ENCODE results near the gene SENP6.

DNA sequence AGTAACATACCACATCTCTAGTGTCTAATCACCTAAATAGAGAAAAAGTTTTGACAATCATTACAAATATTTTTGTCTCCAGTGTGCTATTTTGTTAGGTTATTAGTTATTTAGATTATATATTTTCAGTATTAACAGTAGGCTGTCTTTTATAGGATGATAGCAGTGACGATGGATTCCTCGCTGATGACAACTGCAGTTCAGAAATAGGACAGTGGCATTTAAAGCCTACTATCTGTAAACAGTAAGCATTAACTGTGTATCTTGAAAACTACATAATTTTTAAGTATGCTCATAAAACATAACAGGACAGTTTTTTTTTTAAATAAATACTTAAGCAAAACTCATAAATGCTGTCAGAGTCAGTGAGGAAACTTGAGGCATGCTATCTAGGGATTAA, 109.5 kb downstream of the SENP6 start:
- TF ChIP-seq, protein P1, sequence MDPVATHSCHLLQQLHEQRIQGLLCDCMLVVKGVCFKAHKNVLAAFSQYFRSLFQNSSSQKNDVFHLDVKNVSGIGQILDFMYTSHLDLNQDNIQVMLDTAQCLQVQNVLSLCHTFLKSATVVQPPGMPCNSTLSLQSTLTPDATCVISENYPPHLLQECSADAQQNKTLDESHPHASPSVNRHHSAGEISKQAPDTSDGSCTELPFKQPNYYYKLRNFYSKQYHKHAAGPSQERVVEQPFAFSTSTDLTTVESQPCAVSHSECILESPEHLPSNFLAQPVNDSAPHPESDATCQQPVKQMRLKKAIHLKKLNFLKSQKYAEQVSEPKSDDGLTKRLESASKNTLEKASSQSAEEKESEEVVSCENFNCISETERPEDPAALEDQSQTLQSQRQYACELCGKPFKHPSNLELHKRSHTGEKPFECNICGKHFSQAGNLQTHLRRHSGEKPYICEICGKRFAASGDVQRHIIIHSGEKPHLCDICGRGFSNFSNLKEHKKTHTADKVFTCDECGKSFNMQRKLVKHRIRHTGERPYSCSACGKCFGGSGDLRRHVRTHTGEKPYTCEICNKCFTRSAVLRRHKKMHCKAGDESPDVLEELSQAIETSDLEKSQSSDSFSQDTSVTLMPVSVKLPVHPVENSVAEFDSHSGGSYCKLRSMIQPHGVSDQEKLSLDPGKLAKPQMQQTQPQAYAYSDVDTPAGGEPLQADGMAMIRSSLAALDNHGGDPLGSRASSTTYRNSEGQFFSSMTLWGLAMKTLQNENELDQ (tag by site-specific recombination; IDR thresholded peaks at IDR 0.05; ENCODE audit: low read depth): no peak
- TF ChIP-seq, protein P2, sequence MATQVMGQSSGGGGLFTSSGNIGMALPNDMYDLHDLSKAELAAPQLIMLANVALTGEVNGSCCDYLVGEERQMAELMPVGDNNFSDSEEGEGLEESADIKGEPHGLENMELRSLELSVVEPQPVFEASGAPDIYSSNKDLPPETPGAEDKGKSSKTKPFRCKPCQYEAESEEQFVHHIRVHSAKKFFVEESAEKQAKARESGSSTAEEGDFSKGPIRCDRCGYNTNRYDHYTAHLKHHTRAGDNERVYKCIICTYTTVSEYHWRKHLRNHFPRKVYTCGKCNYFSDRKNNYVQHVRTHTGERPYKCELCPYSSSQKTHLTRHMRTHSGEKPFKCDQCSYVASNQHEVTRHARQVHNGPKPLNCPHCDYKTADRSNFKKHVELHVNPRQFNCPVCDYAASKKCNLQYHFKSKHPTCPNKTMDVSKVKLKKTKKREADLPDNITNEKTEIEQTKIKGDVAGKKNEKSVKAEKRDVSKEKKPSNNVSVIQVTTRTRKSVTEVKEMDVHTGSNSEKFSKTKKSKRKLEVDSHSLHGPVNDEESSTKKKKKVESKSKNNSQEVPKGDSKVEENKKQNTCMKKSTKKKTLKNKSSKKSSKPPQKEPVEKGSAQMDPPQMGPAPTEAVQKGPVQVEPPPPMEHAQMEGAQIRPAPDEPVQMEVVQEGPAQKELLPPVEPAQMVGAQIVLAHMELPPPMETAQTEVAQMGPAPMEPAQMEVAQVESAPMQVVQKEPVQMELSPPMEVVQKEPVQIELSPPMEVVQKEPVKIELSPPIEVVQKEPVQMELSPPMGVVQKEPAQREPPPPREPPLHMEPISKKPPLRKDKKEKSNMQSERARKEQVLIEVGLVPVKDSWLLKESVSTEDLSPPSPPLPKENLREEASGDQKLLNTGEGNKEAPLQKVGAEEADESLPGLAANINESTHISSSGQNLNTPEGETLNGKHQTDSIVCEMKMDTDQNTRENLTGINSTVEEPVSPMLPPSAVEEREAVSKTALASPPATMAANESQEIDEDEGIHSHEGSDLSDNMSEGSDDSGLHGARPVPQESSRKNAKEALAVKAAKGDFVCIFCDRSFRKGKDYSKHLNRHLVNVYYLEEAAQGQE (tag by site-specific recombination; IDR thresholded peaks at IDR 0.05): no peak
- TF ChIP-seq ZNF24 (tag by site-specific recombination; IDR thresholded peaks at IDR 0.05): no peak
- TF ChIP-seq TRIM28 (IDR thresholded peaks at IDR 0.05; ENCODE audit: borderline replicate concordance, low read length): no peak
- TF ChIP-seq, protein P3, sequence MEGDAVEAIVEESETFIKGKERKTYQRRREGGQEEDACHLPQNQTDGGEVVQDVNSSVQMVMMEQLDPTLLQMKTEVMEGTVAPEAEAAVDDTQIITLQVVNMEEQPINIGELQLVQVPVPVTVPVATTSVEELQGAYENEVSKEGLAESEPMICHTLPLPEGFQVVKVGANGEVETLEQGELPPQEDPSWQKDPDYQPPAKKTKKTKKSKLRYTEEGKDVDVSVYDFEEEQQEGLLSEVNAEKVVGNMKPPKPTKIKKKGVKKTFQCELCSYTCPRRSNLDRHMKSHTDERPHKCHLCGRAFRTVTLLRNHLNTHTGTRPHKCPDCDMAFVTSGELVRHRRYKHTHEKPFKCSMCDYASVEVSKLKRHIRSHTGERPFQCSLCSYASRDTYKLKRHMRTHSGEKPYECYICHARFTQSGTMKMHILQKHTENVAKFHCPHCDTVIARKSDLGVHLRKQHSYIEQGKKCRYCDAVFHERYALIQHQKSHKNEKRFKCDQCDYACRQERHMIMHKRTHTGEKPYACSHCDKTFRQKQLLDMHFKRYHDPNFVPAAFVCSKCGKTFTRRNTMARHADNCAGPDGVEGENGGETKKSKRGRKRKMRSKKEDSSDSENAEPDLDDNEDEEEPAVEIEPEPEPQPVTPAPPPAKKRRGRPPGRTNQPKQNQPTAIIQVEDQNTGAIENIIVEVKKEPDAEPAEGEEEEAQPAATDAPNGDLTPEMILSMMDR (tag by site-specific recombination; IDR thresholded peaks at IDR 0.05): no peak
- TF ChIP-seq, protein P4, sequence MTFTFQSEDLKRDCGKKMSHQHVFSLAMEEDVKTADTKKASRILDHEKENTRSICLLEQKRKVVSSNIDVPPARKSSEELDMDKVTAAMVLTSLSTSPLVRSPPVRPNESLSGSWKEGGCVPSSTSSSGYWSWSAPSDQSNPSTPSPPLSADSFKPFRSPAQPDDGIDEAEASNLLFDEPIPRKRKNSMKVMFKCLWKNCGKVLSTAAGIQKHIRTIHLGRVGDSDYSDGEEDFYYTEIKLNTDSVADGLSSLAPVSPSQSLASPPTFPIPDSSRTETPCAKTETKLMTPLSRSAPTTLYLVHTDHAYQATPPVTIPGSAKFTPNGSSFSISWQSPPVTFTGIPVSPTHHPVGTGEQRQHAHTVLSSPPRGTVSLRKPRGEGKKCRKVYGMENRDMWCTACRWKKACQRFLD (tag by site-specific recombination; IDR thresholded peaks at IDR 0.05): no peak
- TF ChIP-seq SP2 (tag by site-specific recombination; IDR thresholded peaks at IDR 0.05): no peak
- TF ChIP-seq, protein P5, sequence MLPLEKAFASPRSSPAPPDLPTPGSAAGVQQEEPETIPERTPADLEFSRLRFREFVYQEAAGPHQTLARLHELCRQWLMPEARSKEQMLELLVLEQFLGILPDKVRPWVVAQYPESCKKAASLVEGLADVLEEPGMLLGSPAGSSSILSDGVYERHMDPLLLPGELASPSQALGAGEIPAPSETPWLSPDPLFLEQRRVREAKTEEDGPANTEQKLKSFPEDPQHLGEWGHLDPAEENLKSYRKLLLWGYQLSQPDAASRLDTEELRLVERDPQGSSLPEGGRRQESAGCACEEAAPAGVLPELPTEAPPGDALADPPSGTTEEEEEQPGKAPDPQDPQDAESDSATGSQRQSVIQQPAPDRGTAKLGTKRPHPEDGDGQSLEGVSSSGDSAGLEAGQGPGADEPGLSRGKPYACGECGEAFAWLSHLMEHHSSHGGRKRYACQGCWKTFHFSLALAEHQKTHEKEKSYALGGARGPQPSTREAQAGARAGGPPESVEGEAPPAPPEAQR (tag by site-specific recombination; IDR thresholded peaks at IDR 0.05): no peak
- TF ChIP-seq, protein P6, sequence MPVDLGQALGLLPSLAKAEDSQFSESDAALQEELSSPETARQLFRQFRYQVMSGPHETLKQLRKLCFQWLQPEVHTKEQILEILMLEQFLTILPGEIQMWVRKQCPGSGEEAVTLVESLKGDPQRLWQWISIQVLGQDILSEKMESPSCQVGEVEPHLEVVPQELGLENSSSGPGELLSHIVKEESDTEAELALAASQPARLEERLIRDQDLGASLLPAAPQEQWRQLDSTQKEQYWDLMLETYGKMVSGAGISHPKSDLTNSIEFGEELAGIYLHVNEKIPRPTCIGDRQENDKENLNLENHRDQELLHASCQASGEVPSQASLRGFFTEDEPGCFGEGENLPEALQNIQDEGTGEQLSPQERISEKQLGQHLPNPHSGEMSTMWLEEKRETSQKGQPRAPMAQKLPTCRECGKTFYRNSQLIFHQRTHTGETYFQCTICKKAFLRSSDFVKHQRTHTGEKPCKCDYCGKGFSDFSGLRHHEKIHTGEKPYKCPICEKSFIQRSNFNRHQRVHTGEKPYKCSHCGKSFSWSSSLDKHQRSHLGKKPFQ (tag by site-specific recombination; IDR thresholded peaks at IDR 0.05): no peak
- TF ChIP-seq MYNN (tag by site-specific recombination; IDR thresholded peaks at IDR 0.05; ENCODE audit: borderline replicate concordance): no peak
- TF ChIP-seq ZNF571 (tag by site-specific recombination; IDR thresholded peaks at IDR 0.05): no peak
- no peak for TF ChIP-seq ZNF274 (IDR thresholded peaks at IDR 0.05; ENCODE audit: low read length)
- TF ChIP-seq ZNF274 (tag by site-specific recombination; IDR thresholded peaks at IDR 0.05; ENCODE audit: borderline replicate concordance): no peak
- TF ChIP-seq REPIN1 (tag by site-specific recombination; IDR thresholded peaks at IDR 0.05; ENCODE audit: low read depth): no peak

Measured in HEK293 (cell line).